Measurements from ENCODE around the gene ELL.

The ELL gene

DNA sequence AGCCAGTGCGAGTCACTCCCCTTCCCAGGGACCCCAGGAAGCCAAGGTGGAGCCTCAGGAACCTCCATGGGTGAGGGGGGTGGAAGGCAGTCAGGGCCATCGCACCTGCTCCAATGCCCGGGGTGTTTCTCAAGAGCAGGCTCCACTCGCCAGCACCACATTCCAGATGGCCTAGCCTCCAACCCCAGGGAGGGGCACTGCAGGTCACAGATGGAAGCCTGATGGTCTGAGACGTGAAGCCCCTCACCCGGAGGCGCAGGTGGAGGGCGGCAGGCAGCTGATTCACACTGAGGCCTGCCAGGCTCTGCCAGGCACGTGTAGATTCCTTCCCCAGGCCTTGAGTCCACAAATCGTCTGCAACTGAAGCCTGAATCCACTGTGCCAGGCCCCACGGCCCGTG lies 61.0 kb downstream of the ELL start:
- Mint-ChIP-seq H3K4me1 (ENCODE audit: low read depth in 2 of 2) (peaks cover 18 to 26% of the 10 kb centered on the region in 2 donors), H3K27me3 (no peaks in the 10 kb centered on the region), H3K36me3 (ENCODE audit: insufficient read depth) (peaks cover 95% of the 10 kb centered on the region), H3K27ac (peak overlapping the region in 1 of 2 donors; percentile 85), H3K9me3 (no peaks in the 10 kb centered on the region), H3K4me3 (no peak overlapping the region)
- DNase-seq (no peak), ATAC-seq (replicated peaks) (no peak)

DNA sequence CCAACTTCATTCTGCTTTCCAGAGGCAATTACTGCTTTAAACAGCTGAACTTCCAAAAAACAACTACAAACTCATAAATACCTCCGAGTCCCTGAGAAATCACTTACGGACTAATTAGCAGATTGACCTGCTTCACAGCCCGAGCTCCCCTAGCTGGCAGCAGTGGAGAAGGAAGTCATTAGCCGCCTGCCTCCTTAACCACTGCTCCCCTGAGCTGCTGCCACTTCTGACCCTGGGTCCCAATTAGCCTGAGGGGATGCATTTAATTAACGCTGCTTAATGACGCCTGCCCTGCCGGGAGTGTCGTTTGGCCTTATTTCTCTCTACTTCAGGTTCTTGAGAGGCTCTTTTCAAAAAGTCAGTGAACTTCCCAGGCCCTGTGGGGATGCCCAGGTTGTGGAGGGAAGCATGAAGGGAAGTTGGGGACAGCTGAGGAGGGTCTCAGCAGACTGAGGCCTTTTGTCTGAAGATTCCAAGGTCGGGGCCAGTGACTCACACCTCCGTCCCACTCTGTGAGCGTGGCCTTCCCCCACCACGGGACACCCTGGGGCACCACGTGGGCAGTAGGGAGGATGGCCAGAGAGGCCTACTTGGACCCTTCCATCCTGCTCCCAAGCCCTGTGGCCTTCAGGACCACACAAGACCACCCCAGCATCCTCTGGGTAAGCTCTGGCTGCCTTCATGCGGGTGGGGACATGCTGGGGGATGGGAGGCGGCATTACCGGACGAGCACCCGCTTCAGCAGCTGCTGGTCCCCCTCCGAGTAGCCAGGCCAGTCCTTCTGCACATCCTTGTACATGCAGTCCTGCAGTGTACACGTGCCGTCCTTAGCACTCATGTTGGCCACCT lies 64.2 kb downstream of the ELL start:
- no peak for ATAC-seq (replicated peaks)
- Mint-ChIP-seq H3K9me3 (no peaks in the 10 kb centered on the region), H3K27ac (peak overlapping the region in 1 of 2 donors; percentile 73), H3K36me3 (ENCODE audit: insufficient read depth) (peaks cover 96% of the 10 kb centered on the region), H3K4me1 (ENCODE audit: low read depth in 2 of 2) (peaks cover 10 to 19% of the 10 kb centered on the region in 2 donors), H3K27me3 (no peaks in the 10 kb centered on the region), H3K4me3 (peak overlapping the region in 1 of 2 donors; percentile 33)
- no peak for DNase-seq

DNA sequence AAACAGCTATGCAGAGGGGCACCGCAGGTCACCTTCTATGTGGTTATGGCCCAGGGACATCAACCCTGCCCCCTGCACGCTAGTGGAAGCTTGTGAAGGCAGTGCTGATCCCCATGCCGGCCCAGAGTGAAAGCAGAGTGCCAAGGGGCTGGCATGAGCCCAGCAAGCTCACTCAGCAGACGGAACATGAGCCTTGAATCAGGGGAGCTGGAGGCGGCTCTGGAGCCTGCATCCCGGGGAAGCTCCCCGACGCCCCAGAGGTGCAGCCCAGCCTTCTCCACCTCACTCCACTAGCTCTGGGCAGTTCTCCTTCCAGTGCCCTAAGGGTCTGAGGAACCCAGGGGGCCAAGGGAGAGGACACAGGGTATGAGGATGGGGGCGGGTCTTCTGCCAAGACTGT lies 64.9 kb downstream of the ELL start:
- H3K36me3 Mint-ChIP-seq (ENCODE audit: insufficient read depth), result peaks cover 93% of the 10 kb centered on the region
- no peak overlapping the region for H3K4me3 Mint-ChIP-seq
- ATAC-seq (replicated peaks), result no peak
- H3K9me3 Mint-ChIP-seq, result no peaks in the 10 kb centered on the region
- DNase-seq, result no peak
- H3K4me1 Mint-ChIP-seq (ENCODE audit: low read depth in 2 of 2), result peaks cover 15 to 17% of the 10 kb centered on the region in 2 donors
- peak overlapping the region in 1 of 2 donors; percentile 77 for H3K27ac Mint-ChIP-seq
- no peaks in the 10 kb centered on the region for H3K27me3 Mint-ChIP-seq

DNA sequence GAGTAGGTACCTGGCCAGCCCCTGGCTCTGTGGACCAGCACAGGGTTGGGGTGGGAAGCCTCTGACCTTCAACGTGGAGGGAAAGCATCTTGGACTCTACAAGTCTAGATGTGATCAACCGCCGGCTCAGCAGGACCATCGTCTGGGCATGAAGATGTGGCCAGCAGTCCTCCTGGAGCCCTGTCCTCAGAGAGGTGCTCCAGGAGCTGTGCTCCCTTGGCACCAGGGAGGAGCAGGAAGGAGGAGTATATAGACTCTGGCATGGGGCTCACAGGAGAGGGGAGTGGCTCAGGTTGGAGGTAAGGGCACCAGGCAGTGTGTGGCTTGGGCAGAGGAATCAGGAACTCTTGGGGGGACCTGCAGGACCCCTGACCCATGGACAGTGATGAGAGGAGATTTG lies 65.6 kb downstream of the ELL start:
- H3K9me3 Mint-ChIP-seq, result no peaks in the 10 kb centered on the region
- no peak overlapping the region for H3K4me3 Mint-ChIP-seq
- DNase-seq, result no peak
- H3K27me3 Mint-ChIP-seq, result no peaks in the 10 kb centered on the region
- peaks cover 10 to 11% of the 10 kb centered on the region in 2 donors for H3K4me1 Mint-ChIP-seq (ENCODE audit: low read depth in 2 of 2)
- no peak for ATAC-seq (replicated peaks)
- peak overlapping the region in 1 of 2 donors; percentile 77 for H3K27ac Mint-ChIP-seq
- peaks cover 93% of the 10 kb centered on the region for H3K36me3 Mint-ChIP-seq (ENCODE audit: insufficient read depth)

DNA sequence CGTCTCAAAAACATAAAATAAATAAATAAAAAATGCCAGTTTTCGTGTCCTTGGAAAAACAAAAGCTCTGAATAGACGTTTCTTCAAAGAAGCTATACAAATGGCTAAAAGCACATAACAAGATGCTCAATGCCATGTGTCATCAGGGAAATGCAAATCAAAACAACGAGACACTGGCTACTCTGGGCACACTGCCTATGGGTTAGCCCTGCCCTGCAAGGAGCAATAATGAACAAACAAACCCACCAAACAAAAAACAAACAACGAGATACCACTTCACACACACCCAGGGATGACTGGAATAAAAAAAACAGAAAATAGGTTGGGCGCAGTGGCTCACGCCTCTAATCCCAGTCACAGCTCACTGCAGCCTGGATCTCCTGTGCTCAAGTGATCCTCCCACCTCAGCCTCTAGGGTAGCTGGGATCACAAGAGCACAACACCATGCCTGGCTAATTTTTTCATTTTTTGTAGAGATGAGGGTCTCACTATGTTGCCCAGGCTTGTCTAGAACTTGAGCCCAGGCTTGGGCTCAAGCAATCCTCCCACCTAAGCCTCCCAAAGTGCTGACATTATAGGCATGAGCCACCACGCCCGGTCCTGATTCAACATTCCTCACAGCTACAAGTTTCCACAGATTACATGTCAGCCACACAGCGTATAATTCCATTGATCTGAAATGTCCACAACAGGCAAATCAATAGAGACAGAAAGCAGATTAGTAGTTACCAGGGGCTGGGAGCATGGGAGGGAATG lies 68.4 kb downstream of the ELL start:
- H3K36me3 Mint-ChIP-seq (ENCODE audit: insufficient read depth), result peaks cover 92% of the 10 kb centered on the region
- no peak for ATAC-seq (replicated peaks)
- DNase-seq, result no peak
- peaks cover 11 to 16% of the 10 kb centered on the region in 2 donors for H3K4me1 Mint-ChIP-seq (ENCODE audit: low read depth in 2 of 2)
- no peaks in the 10 kb centered on the region for H3K27me3 Mint-ChIP-seq
- H3K9me3 Mint-ChIP-seq, result no peaks in the 10 kb centered on the region
- peak overlapping the region; percentile 22 to 40 for H3K27ac Mint-ChIP-seq
- peak overlapping the region in 1 of 2 donors; percentile 5 for H3K4me3 Mint-ChIP-seq

DNA sequence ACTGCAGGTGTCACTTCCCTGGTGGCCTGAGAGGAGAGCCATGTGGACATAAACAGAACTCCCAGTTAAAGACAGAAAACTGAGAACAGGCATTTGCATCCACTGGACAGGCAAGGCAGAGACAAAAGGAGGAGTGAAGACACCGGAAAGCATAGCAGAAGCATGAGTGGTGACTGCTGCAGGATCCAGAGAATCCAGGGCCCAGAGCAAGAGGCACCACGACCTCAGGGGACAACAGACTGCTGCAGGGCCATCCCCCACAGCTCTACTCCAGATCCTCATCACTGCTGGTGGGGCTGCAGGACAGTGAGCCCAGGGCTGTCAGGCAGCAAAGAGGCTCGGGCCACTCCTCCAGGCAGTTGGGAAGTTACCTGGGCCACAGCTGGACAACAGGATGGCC lies 69.5 kb downstream of the ELL start:
- Mint-ChIP-seq H3K9me3 (no peaks in the 10 kb centered on the region), H3K4me3 (no peak overlapping the region), H3K4me1 (ENCODE audit: low read depth in 2 of 2) (peaks cover 11 to 18% of the 10 kb centered on the region in 2 donors), H3K27me3 (no peaks in the 10 kb centered on the region), H3K36me3 (ENCODE audit: insufficient read depth) (peaks cover 92% of the 10 kb centered on the region), H3K27ac (peak overlapping the region in 1 of 2 donors; percentile 22)
- DNase-seq (no peak), ATAC-seq (replicated peaks) (no peak)

DNA sequence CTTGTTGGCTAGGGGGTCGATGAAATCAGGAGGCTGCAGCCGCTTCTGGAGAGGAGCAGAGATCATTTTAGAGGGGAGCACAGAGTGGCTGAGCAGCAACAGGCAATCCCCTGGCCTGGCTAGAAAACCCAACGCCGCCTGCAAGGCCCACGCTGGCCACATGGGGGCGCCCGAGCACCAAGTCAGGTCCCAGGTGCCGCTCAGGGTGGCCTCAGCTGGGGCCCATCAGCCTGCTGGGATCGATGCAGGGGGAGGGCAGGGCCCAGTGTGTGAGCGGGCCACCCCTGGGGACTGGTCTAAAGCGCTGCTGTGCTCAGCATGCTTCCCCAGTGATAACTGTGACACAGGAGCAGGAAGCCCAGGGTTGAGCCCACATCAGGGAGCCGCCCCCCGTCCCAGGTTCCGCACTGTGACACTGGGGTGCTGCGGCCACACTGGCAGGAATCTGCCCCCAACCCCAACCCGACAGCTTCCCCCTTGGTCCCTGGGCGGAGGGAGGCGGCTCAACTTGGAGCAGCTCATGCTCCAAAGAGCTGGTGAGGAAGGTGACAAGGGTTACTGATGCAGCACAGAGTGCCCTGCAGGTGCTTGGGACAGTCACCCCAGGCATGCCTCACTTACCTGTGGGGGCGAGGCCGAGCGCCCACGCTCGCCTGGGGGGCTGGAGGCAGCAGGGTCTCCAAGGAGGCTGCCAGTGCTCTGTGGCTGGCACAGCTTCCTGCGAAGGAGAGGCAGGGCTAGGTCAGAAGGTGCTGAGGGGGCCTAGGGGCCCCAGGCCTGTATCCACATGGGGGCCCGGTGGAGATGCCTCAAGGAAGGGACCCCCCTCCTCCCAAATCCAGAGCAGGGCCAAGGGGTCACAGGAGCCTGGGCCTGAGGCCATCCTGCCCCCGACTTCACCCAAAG lies 70.7 kb downstream of the ELL start:
- Mint-ChIP-seq H3K4me1 (ENCODE audit: low read depth in 2 of 2) (peaks cover 9 to 13% of the 10 kb centered on the region in 2 donors), H3K27ac (peak overlapping the region; percentile 83 to 86), H3K4me3 (peak overlapping the region in 1 of 2 donors; percentile 27), H3K9me3 (no peaks in the 10 kb centered on the region), H3K27me3 (no peaks in the 10 kb centered on the region), H3K36me3 (ENCODE audit: insufficient read depth) (peaks cover 92% of the 10 kb centered on the region)
- peak; percentile 88 for ATAC-seq (replicated peaks)
- DNase-seq, result peak; percentile 90 to 94 (median 93)

DNA sequence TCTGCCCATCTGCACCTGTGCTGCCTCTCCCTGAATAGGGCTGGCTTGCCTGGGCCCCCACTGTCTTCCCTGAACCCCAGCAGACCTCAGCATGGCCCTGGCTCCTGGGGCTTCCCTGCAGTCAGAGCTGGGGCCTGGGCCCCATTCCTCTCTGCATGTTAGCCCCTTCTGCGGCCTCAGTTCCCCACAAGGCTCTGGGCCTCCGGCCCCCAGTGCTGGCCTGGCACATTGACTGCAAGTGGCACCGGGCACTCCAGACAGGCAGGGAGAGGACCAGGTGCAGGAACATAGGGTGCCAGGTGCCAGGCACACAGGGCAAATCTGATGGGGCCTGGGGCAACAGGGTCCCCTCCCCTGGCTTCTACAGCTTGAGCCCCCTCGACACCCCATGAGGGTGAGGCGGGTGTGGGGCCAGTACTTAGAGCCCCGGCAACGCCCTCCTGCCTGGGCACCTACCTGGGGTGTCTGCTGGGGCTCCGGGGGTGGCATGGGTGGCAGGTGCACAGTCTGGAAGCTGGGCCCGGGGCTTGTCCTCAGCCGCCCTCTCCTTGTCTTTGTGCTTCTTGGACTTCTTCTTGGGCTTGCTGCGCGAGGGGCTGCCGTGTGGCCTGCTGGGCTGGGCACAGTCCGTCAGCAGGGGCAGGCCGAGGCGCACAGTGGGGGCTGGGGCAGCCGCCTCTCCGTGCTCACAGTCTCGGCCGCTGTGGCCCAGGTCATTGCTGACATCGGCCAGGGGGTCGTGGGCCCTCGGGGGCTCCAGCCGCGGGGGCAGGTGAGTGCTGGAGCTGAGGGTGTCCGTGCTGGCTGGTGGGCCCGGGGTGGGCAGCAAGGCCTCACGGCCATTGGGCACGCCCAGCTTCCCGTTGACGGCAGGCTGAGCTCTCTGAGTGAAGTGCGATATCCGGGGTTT lies 71.6 kb downstream of the ELL start:
- H3K27ac Mint-ChIP-seq, result peak overlapping the region; percentile 83 to 86

DNA sequence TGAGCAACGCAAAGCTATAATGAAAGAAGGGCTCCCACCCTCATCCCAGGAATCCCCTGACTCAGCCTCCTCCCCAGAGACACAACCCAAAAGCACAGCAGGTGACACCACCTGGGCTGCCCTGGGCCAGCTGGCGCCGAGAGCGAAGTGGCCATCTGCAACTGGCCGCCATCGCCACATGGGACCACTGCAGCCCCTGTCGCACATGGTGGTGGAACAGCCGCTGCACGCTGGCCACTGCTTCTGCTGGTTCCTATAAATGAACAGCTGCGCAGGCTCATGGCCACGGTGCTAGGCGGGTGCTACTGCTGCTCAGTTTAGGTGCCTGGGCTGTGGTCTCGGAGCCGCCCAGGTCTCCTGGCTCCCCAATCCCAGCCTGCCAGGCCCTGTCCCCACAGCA lies 72.3 kb downstream of the ELL start:
- Mint-ChIP-seq H3K27me3 (no peaks in the 10 kb centered on the region), H3K36me3 (ENCODE audit: insufficient read depth) (peaks cover 91% of the 10 kb centered on the region), H3K9me3 (no peaks in the 10 kb centered on the region), H3K4me1 (ENCODE audit: low read depth in 2 of 2) (peaks cover 8 to 9% of the 10 kb centered on the region in 2 donors), H3K27ac (peak overlapping the region in 1 of 2 donors; percentile 86), H3K4me3 (no peak overlapping the region)
- DNase-seq (no peak), ATAC-seq (replicated peaks) (no peak)

More for the DNA sequence above, 71.6 kb downstream of the ELL start:
- Mint-ChIP-seq H3K4me1 (ENCODE audit: low read depth in 2 of 2) (peaks cover 8 to 9% of the 10 kb centered on the region in 2 donors), H3K9me3 (no peaks in the 10 kb centered on the region), H3K27me3 (no peaks in the 10 kb centered on the region), H3K4me3 (peak overlapping the region in 1 of 2 donors; percentile 27), H3K36me3 (ENCODE audit: insufficient read depth) (peaks cover 91% of the 10 kb centered on the region)
- DNase-seq (no peak), ATAC-seq (replicated peaks) (no peak)

DNA sequence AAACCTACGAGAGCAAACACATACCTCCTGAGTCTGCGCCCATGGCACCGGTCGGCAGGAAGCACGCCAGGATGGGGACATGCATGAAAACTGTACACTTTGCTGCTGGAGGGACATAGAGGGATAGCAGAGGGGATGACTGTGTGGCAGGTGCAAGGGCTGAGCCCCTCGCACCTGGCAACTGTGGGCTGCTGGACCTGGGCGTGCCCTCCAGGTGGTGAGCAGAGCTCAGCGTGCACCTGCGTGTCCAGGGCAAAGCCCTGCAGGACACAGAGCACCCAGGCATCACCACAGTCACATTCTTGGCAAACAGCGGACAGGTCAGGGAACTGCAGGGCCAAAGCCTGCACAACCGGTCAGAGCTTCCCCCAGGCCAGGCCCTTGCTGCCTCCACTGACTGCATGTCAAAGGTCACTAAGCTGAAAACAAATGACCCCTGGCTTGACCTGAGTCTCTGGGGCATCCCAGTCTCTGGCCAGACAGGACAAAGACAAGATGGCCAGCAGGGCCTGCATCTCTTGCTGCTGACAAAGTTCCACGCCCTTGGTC lies 75.0 kb downstream of the ELL start:
- Mint-ChIP-seq H3K4me1 (ENCODE audit: low read depth in 2 of 2) (peaks cover 13 to 20% of the 10 kb centered on the region in 2 donors), H3K27ac (peak overlapping the region in 1 of 2 donors; percentile 53), H3K9me3 (peaks cover 6 to 9% of the 10 kb centered on the region in 2 donors), H3K36me3 (ENCODE audit: insufficient read depth) (peaks cover 96% of the 10 kb centered on the region), H3K4me3 (no peak overlapping the region), H3K27me3 (no peaks in the 10 kb centered on the region)
- ATAC-seq (replicated peaks) (no peak), DNase-seq (no peak)

DNA sequence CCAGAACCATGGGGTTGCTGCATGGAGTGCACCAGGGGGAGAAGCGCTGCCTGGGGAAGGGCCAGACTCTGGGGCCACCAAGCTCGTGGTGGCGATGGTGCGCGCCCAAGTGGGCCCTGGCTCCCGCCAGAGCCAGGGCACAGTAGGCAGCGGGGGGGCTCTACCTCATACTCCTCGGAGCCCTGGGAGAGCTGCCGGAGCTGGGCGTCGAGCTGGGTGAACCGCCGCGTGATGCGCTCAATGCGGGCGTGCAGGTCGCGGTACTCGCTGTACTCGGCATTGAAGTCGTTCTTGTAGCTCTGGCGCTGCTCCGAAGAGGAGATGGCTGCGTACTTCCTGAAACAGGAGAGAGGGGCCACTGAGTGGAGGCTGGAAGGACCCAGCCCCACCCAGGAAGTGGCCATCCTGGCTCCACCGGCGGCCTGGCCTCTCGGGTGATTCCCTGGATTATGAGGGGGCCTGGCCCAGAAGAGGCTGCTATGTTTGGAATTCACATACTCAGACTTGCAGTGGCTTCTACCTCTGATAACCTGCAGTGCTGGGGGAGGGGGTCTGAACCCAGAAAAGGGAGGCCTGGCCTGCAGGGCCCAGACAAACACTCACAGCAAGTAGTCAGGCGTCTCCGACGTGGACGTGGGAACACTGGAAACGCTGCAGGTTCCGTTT lies 75.6 kb downstream of the ELL start:
- H3K27me3 Mint-ChIP-seq, result no peaks in the 10 kb centered on the region
- H3K36me3 Mint-ChIP-seq (ENCODE audit: insufficient read depth), result peaks cover 94% of the 10 kb centered on the region
- peak overlapping the region in 1 of 2 donors; percentile 53 for H3K27ac Mint-ChIP-seq
- DNase-seq (no peak), ATAC-seq (replicated peaks) (no peak)
- H3K9me3 Mint-ChIP-seq, result peaks cover 7 to 9% of the 10 kb centered on the region in 2 donors
- no peak overlapping the region for H3K4me3 Mint-ChIP-seq
- H3K4me1 Mint-ChIP-seq (ENCODE audit: low read depth in 2 of 2), result peaks cover 16 to 25% of the 10 kb centered on the region in 2 donors
